ENCODE data around the gene SMIM38. TPM values are rescaled to one million over a fixed set of nuclear protein-coding genes. Genes with fewer than 3 reads are reported as not detected.

The SMIM38 gene
- total and polyA plus RNA-seq, 2 donors from 2014 or later, result 0.19 to 0.63 TPM

DNA sequence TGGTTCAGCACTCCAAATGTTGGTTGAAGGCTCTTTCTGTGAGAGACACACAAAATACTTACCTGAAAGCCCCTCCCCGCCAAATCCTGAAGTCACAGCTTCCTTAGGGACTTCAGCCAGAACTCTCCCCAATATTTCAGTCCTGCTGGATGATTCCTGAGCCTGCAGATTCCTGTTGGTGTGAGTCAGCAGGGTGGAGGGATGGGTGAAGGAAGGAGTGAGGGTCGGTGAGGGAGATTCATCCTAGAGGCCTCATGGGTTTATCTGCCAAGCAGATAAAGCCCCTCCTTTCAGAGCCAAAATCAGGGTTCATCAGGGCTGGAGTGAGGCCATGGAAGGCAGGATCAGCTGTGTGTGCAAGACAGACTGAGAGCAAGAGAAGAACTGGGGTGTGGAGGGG lies 37.9 kb downstream of the SMIM38 start:
- intact Hi-C loops (cut with DNase I), result no loop called here
- Histone ChIP-seq H3K27me3 (ENCODE audit: control insufficient read depth, insufficient read depth, low read length) (no peaks in the 10 kb centered on the region), H3K4me1 (ENCODE audit: control insufficient read depth in 2 of 3, insufficient read depth in 2 of 3, low read depth in 1 of 3, low read length in 3 of 3) (peaks cover 0 to 4% (median 0%) of the 10 kb centered on the region in 3 donors), H3K9ac (ENCODE audit: low read length in 3 of 3) (no peak overlapping the region), H3K27ac (ENCODE audit: low read depth in 2 of 2, low read length in 2 of 2) (no peak overlapping the region), H3K9me3 (ENCODE audit: control insufficient read depth in 2 of 3, insufficient read depth in 1 of 3, low read length in 3 of 3) (peaks cover 0 to 5% (median 2%) of the 10 kb centered on the region in 3 donors), H3K36me3 (ENCODE audit: control insufficient read depth in 2 of 3, insufficient read depth in 3 of 3, low read length in 3 of 3) (no peaks in the 10 kb centered on the region), H3K4me3 (ENCODE audit: low read length in 3 of 3) (no peak overlapping the region)
- no peak for FAIRE-seq
- TF ChIP-seq CTCF (IDR thresholded peaks at IDR 0.05; ENCODE audit: borderline replicate concordance, extremely low read depth, insufficient read depth), result no peak
- DNase-seq, result peak in 1 of 5 donors; percentile 0

DNA sequence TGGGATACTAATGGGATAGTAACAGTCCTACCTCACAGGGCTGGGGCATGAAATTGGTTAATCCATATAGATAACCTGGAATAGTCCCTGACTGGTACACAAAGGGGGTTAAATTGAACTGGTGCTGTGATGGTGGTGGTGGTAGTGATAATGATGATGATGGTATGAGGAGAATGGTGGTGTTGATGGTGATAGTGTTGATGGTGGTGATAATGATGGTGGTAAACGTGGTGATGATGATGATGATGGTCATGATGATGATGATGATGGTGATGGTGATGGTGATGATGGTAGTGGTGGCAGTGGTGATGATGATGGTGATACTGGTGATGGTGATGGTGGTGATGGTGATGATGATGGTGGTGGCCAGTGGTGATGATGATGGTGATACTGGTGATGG lies 38.7 kb downstream of the SMIM38 start:
- no peak for FAIRE-seq

GRCh38 chr11:69194956-69195355 lies 39.2 kb downstream of the SMIM38 start:
- peaks cover 0 to 2% (median 0%) of the 10 kb centered on the region in 3 donors for H3K9me3 ChIP-seq (ENCODE audit: control insufficient read depth in 2 of 3, insufficient read depth in 1 of 3, low read length in 3 of 3)
- H3K27me3 ChIP-seq (ENCODE audit: control insufficient read depth, insufficient read depth, low read length), result no peaks in the 10 kb centered on the region
- H3K27ac ChIP-seq (ENCODE audit: low read depth in 2 of 2, low read length in 2 of 2), result no peak overlapping the region
- H3K4me3 ChIP-seq (ENCODE audit: low read length in 3 of 3), result no peak overlapping the region
- no peak overlapping the region for H3K9ac ChIP-seq (ENCODE audit: low read length in 3 of 3)
- no peak for FAIRE-seq
- intact Hi-C loops (cut with DNase I), result no loop called here
- no peak for TF ChIP-seq CTCF (IDR thresholded peaks at IDR 0.05; ENCODE audit: borderline replicate concordance, extremely low read depth, insufficient read depth)
- peaks cover 0 to 4% (median 0%) of the 10 kb centered on the region in 3 donors for H3K4me1 ChIP-seq (ENCODE audit: control insufficient read depth in 2 of 3, insufficient read depth in 2 of 3, low read depth in 1 of 3, low read length in 3 of 3)
- H3K36me3 ChIP-seq (ENCODE audit: control insufficient read depth in 2 of 3, insufficient read depth in 3 of 3, low read length in 3 of 3), result no peaks in the 10 kb centered on the region
- DNase-seq, result no peak

More for the DNA sequence above, 38.7 kb downstream of the SMIM38 start:
- DNase-seq, result no peak
- no peak overlapping the region for H3K4me3 ChIP-seq (ENCODE audit: low read length in 3 of 3)
- H3K9me3 ChIP-seq (ENCODE audit: control insufficient read depth in 2 of 3, insufficient read depth in 1 of 3, low read length in 3 of 3), result peaks cover 0 to 2% (median 0%) of the 10 kb centered on the region in 3 donors
- no peak for TF ChIP-seq CTCF (IDR thresholded peaks at IDR 0.05; ENCODE audit: borderline replicate concordance, extremely low read depth, insufficient read depth)
- no peak overlapping the region for H3K9ac ChIP-seq (ENCODE audit: low read length in 3 of 3)
- H3K36me3 ChIP-seq (ENCODE audit: control insufficient read depth in 2 of 3, insufficient read depth in 3 of 3, low read length in 3 of 3), result no peaks in the 10 kb centered on the region
- intact Hi-C loops (cut with DNase I), result no loop called here
- no peak overlapping the region for H3K27ac ChIP-seq (ENCODE audit: low read depth in 2 of 2, low read length in 2 of 2)
- H3K27me3 ChIP-seq (ENCODE audit: control insufficient read depth, insufficient read depth, low read length), result no peaks in the 10 kb centered on the region
- peaks cover 0 to 4% (median 0%) of the 10 kb centered on the region in 3 donors for H3K4me1 ChIP-seq (ENCODE audit: control insufficient read depth in 2 of 3, insufficient read depth in 2 of 3, low read depth in 1 of 3, low read length in 3 of 3)

All from kidney (tissue), 14 donors.